Stomach (tissue), 9 donors: ENCODE data around the gene MTF2. TPM values are rescaled to one million over a fixed set of nuclear protein-coding genes. Genes with fewer than 3 reads are reported as not detected.

Source experiments
- DNase-seq, 2 donors: peaks; one replicate each; pipeline versions ENCODE4 v3.0.0 to v3.0.0-alpha.2; 2013 to 2019
- H3K27ac ChIP-seq, 5 donors: fragments of 200-600 bp in 4 of 5; sonication (generic) in 4 of 5; one replicate each; pipeline ENCODE4 v1.5.1; 2013 to 2019; ENCODE audit warnings: mild to moderate bottlenecking in 1 of 5, moderate library complexity in 1 of 5
- H3K27me3 ChIP-seq, 3 donors: fragments of 200-600 bp; sonication (generic); one replicate each; pipeline ENCODE4 v1.5.1; 2017 to 2019; ENCODE audit warnings: mixed run types in 1 of 3
- H3K36me3 ChIP-seq, 4 donors: fragments of 200-600 bp; sonication (generic); 1 replicate in 3 of 4; 2 replicates in 1 of 4; pipeline ENCODE4 v1.5.1; 2016 to 2019
- H3K4me1 ChIP-seq, 4 donors: fragments of 200-600 bp; sonication (generic); one replicate each; pipeline ENCODE4 v1.5.1; 2016 to 2019
- H3K4me3 ChIP-seq, 4 donors: fragments of 200-600 bp; sonication (generic) in 3 of 4; one replicate each; pipeline ENCODE4 v1.5.1; 2016 to 2019; ENCODE audit warnings: mild to moderate bottlenecking in 1 of 4
- H3K9me3 ChIP-seq, 4 donors: fragments of 200-600 bp; sonication (generic); one replicate each; pipeline ENCODE4 v1.5.1; 2016 to 2019
- CTCF ChIP-seq, 7 experiments: fragments of 450-650 bp in 4 of 7; fragments of 200-600 bp in 3 of 7; sonication (generic) in 3 of 7; IDR thresholded peaks; one replicate each; pipeline ENCODE4 v1.5.1; 2016 to 2019; ENCODE audit warnings: antibody characterized with exemption in 7 of 7, control low read depth in 2 of 7, mild to moderate bottlenecking in 1 of 7
- EP300 ChIP-seq: sonication (generic); formaldehyde crosslinking; IDR thresholded peaks from one replicate; pipeline ENCODE4 v1.6.1; 2017; ENCODE audit warnings: antibody characterized with exemption
- POLR2A ChIP-seq, 4 donors: fragments of 450-650 bp; IDR thresholded peaks; one replicate each; pipeline ENCODE4 v1.6.1; 2016; ENCODE audit warnings: antibody characterized with exemption in 4 of 4, control low read depth in 2 of 4, mild to moderate bottlenecking in 1 of 4, moderate library complexity in 1 of 4
- POLR2AphosphoS5 ChIP-seq, 3 donors: sonication (generic); formaldehyde crosslinking; IDR thresholded peaks; one replicate each; pipeline ENCODE4 v1.6.1; 2016; ENCODE audit warnings: antibody characterized with exemption in 3 of 3
- WGBS, 5 donors: extraction: QIAGEN DNeasy Blood & Tissue Kit in 3 of 5; methylation state at CpG; one replicate each; pipeline versions ENCODE4 v1.1.5 to v1.1.7; 2013 to 2018; 5-methylcytosine and 5-hydroxymethylcytosine counted together
- intact Hi-C: fragments of 100-400 bp; cut with DNase I; formaldehyde crosslinking; loops from one replicate; pipeline ENCODE4 v1.15.1; 2023; ENCODE audit warnings: low total_unique reads
- polyA plus RNA-seq, 3 donors: library from polyadenylated mRNA; stranded (reverse); fragments of 200-250 nt; gene quantifications; one replicate each; pipeline ENCODE4 v1.2.3, GENCODE V29; 2013
- total RNA-seq, 5 donors: library from RNA; depleted of rRNA; stranded (reverse); fragments of >200 nt; gene quantifications; one replicate each; pipeline versions ENCODE4 v1.1.0 to v1.2.3, GENCODE V29; 2014 to 2016
- donor health status: healthy with polysubstance abuse.
- donor health status: Bipolar disorder and iron deficiency.
- donor health status: healthy.

MTF2 gene
- total and polyA plus RNA-seq, 8 donors = 2.3 to 67.6 (median 9.0) TPM

- H3K27me3 ChIP-seq = no peaks in the 10 kb centered on the region
- no peak for DNase-seq
- H3K9me3 ChIP-seq = no peaks in the 10 kb centered on the region
- peaks cover 0 to 79% (median 74%) of the 10 kb centered on the region in 4 donors for H3K36me3 ChIP-seq
- H3K4me3 ChIP-seq = no peak overlapping the region
- no peak for TF ChIP-seq POLR2A (IDR thresholded peaks at IDR 0.05)
- TF ChIP-seq EP300 = no peak
- TF ChIP-seq CTCF (IDR thresholded peaks at IDR 0.05) = no peak
- TF ChIP-seq POLR2AphosphoS5 (IDR thresholded peaks at IDR 0.05) = no peak
- intact Hi-C loops = no loop called here
- H3K27ac ChIP-seq = no peak overlapping the region
- no peaks in the 10 kb centered on the region for H3K4me1 ChIP-seq
These were observed 72.4 kb downstream of the MTF2 start for GRCh38 chr1:93151474-93151873.

- DNase-seq = no peak
- WGBS, 5 donors = 80 to 94% (median 86%) methylated on average over 2 of the region's 2 CpGs
- no peaks in the 10 kb centered on the region for H3K9me3 ChIP-seq
- TF ChIP-seq EP300 = no peak
- TF ChIP-seq POLR2AphosphoS5 (IDR thresholded peaks at IDR 0.05) = no peak
- TF ChIP-seq CTCF (IDR thresholded peaks at IDR 0.05) = no peak
- no peak for TF ChIP-seq POLR2A (IDR thresholded peaks at IDR 0.05)
- intact Hi-C loops = no loop called here
- no peak overlapping the region for H3K27ac ChIP-seq
- no peaks in the 10 kb centered on the region for H3K4me1 ChIP-seq
- H3K27me3 ChIP-seq = no peaks in the 10 kb centered on the region
- H3K4me3 ChIP-seq = no peak overlapping the region
- H3K36me3 ChIP-seq = peaks cover 5 to 93% (median 88%) of the 10 kb centered on the region in 4 donors
These were observed 73.8 kb downstream of the MTF2 start for GRCh38 chr1:93152835-93153234.

- no peaks in the 10 kb centered on the region for H3K9me3 ChIP-seq
- H3K27ac ChIP-seq = no peak overlapping the region
- no peaks in the 10 kb centered on the region for H3K27me3 ChIP-seq
- no peak for DNase-seq
- TF ChIP-seq CTCF (IDR thresholded peaks at IDR 0.05) (no peak), POLR2AphosphoS5 (IDR thresholded peaks at IDR 0.05) (no peak), POLR2A (IDR thresholded peaks at IDR 0.05) (no peak), EP300 (no peak)
- H3K4me1 ChIP-seq = peaks cover 0 to 4% (median 2%) of the 10 kb centered on the region in 4 donors
- intact Hi-C loops = no loop called here
- no peak overlapping the region for H3K4me3 ChIP-seq
- H3K36me3 ChIP-seq = peaks cover 11 to 99% (median 93%) of the 10 kb centered on the region in 4 donors
These were observed 75.8 kb downstream of the MTF2 start for GRCh38 chr1:93154898-93155297.

GRCh38 chr1:93155335-93155734 lies 76.3 kb downstream of the MTF2 start:
- peaks cover 0 to 8% (median 4%) of the 10 kb centered on the region in 4 donors for H3K4me1 ChIP-seq
- no peak for TF ChIP-seq POLR2A (IDR thresholded peaks at IDR 0.05)
- no peak for TF ChIP-seq POLR2AphosphoS5 (IDR thresholded peaks at IDR 0.05)
- TF ChIP-seq EP300 = no peak
- no peak for TF ChIP-seq CTCF (IDR thresholded peaks at IDR 0.05)
- DNase-seq = no peak
- H3K27ac ChIP-seq = no peak overlapping the region
- intact Hi-C loops = no loop called here
- H3K4me3 ChIP-seq = no peak overlapping the region
- H3K27me3 ChIP-seq = no peaks in the 10 kb centered on the region
- peaks cover 11 to 97% (median 90%) of the 10 kb centered on the region in 4 donors for H3K36me3 ChIP-seq
- 69 to 76% (median 72%) methylated on average over 3 of the region's 3 CpGs for WGBS, 5 donors
- no peaks in the 10 kb centered on the region for H3K9me3 ChIP-seq
